HL-60/S4 treated with phorbol 12-myristate 13-acetate at 8.2 ng/mL for 4 days and 3 days (cell line): ENCODE measurements around the gene CFAP251.
"Not testable (repeated sequence)": the region's sequence is repeated elsewhere in the genome, so short reads cannot be mapped to it uniquely, and the experiment has no call there.

Experiments
- in situ Hi-C: fragments of 300-500 bp; cut with MboI; formaldehyde crosslinking; loops from 2 replicates; pipeline ENCODE4 v1.15.0; 2022; ENCODE audit warnings: low sequenced_read_pairs

CFAP251 gene

GRCh38 chr12:122022393-122023338, 104.3 kb downstream of the CFAP251 start:
- in situ Hi-C loops, result no loop called here

DNA sequence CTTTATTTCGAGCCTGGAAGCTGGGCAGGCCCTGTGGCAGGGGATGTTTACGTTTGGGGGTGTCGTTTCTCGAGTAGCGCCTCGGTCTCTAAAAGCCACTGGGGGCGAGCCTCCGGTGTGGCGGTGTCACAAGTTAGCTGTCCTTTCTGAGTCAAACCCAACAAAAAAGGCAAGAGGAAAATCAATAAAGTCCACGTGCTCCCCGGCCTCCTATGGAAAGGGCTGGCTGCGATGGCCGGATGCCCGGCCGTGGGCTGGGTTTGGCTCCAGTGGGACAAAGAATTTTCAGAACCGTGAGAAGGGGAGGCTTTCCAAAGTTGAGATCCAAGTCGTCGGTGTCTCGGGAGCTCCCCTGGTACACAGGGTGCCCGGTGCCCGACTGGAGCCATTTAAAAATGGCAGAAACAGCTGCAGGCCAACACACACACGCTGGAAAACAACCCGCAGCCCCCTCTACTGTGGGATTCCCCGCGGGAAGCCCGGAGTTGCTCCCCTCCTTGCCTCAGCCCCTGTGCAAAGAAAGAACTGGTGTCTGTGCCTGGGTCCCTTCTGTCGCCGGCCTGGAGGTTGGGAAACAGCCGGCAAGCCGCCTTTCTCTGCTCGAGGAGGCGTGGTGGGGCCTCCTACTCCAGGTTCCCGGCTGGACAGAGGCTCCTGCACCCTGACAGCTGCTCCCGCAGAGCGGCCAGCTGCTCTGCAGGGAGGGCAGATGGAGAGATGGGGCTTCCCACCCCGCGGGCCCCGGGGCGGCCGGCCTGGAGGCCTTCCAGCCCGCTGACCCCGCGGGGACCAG, 105.1 kb downstream of the CFAP251 start:
- in situ Hi-C loops, result no loop called here

- in situ Hi-C loops, result no loop called here
Measured at GRCh38 chr12:122024132-122024785, 105.9 kb downstream of the CFAP251 start.

GRCh38 chr12:122026706-122027333, 108.4 kb downstream of the CFAP251 start:
- in situ Hi-C loops, result no loop called here

DNA sequence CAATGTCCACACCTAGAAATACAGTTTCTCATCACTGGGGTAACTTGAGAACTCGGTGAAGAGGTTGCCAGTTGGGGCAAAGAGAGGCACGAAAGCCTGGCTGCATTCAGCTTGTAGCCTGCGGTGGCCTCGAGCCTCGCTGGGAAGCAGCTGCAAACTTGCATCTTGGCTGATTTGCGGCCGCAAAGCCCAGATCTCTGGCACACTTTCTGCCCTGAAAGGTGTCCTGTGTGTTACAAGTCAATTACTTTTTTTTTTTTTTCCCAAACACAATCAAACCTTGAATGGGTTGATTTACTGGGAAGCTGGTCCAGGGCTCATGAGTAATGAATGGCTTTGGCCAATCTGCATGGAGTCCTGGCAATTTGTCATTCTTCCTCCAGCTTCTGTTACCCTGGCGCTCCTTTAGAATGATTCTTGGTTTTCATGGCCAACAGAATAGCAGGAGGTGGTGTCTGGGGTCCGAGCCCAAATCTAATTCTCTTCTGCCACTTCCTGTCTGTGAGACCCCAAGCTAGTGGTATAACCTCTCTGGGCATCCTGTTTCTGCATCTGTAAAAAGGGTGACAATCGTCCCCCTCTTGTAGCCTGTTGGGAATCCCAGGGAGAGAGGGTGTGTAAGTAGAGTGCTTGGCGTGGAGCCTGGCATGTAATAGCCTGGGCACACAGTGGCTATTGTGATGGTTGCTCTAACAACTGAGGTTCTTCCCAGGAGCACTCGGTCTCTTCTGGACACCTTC, 109.9 kb downstream of the CFAP251 start:
- in situ Hi-C loops, result no loop called here

DNA sequence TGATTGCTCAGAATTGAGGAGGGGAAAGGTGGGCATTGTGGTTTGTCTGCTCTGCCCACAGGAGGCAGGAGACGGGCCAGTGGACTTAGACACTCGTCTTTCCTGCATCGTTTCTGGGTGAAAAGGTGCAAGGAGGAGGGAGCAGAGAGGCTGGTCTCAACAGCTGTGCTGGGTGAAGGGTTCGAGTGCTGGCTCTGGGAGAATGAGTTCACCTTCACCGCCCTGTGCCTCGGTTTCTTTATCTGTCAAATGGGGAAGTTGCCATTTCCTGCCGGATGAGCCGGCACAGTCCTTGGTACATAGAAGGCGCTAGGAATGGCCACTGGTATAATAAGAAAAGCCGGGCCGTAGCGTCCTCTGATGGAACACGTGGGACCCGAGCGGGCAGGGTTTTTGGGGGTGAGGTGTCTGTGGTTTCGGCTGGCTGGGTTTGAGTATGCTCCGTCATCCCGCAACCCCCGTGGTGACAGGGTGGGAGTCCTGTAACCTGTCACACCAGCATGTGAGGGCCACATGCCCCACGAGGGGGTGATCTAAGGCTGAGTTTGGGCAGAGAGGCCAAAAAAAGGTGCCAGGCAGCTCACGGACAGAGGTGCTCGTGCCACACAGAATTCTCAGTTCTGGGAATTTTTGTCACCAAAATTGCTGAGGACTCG, 110.6 kb downstream of the CFAP251 start:
- in situ Hi-C loops, result no loop called here

- in situ Hi-C loops, result no loop called here
Measured at GRCh38 chr12:122029620-122030423, 111.4 kb downstream of the CFAP251 start.

DNA sequence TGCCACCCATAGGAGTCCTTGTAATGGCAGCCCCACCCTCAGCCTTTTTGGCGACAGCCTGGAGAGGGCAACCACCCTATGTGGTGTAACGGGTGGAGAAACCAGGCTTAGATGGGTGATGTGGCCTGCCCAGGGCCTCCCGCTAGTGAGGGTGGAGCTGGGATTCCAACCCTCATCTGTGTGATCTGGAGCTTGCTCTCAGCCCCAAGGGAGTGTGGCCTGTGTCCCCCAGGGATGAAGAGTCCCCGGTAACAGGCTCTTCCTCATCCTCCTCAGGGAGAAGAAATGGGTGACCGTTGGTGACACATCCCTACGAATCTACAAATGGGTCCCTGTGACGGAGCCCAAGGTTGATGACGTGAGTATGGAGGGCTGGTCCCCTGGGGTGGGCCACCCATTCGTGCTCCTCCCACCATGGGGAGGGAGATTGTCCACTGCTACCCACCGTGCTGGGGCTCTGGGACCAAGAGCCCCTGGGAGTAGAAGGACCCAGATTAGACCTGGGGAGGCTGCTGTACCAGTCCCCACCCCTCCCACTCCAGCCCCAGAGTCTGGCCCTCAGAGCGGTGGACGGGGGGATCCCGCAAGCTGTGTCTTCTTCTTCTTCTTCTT, 112.1 kb downstream of the CFAP251 start:
- in situ Hi-C loops, result no loop called here

DNA sequence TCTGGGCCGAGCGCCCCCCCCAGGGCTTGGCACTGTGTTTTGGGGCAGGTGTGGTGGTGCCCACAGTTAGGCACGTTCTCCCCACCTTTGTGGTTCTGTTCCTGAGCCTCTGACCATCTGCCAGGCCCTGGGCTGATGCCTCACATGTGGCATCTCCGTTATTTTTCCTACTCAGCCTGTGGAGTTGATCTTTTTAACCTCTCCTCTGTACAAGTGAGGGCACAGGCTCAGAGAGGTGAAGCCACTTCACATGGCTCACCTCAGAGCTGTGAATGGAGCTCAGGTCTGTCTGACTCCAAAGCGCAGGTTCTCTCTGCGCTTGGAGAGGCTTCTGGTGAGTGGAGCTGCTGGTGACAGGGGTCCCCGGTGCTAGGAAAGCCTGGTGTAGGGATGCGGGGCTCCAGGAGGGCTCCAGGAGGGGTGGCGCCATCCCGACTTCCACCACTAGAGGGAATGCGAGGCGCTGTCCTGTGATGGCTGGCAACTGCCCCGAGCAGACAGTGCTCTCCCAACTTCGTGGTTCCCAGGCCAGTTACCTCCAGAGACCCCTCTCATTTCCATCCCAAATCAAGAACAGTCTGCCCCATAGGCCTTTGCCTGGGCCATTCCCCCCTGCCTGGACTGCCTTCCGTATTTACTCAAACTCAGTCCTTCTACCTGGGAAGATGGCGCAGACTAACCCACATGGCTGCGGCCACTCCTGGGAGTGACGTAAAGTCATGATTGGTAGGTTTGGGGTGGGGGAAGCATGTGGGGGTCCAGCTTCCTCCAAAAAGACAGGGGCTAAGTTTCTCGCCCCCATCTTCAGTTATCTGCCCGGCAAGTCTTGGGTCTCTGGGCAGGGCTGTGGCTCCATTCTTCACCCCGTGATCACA, 113.2 kb downstream of the CFAP251 start:
- in situ Hi-C loops, result no loop called here

GRCh38 chr12:122032580-122032979, 114.2 kb downstream of the CFAP251 start:
- in situ Hi-C loops, result no loop called here

- in situ Hi-C loops, result no loop called here
Measured at GRCh38 chr12:122035292-122035691, 116.9 kb downstream of the CFAP251 start.

GRCh38 chr12:122036153-122036552, 117.8 kb downstream of the CFAP251 start:
- in situ Hi-C loops, result no loop called here

GRCh38 chr12:122040579-122041386, 122.4 kb downstream of the CFAP251 start:
- in situ Hi-C loops, result no loop called here

- in situ Hi-C loops, result not testable (repeated sequence)
Measured at GRCh38 chr12:122041458-122041857, 123.1 kb downstream of the CFAP251 start.

GRCh38 chr12:122042910-122043309, 124.5 kb downstream of the CFAP251 start:
- in situ Hi-C loops, result no loop called here

GRCh38 chr12:122043476-122043875, 125.1 kb downstream of the CFAP251 start:
- in situ Hi-C loops, result no loop called here

GRCh38 chr12:122045262-122045661, 126.9 kb downstream of the CFAP251 start:
- in situ Hi-C loops, result no loop called here
